K562 (cell line): Measurements from ENCODE around the gene BAIAP2. TPM values are rescaled to one million over a fixed set of nuclear protein-coding genes. Genes with fewer than 3 reads are reported as not detected.

Source experiments
- ARID1B ChIP-seq: fragments of 450-650 bp; IDR thresholded peaks from 2 replicates; pipeline ENCODE4 v1.6.1; 2016; ENCODE audit warnings: antibody characterized with exemption, mild to moderate bottlenecking, inconsistent platforms
- ATF6 ChIP-seq: sonication (generic); formaldehyde crosslinking; IDR thresholded peaks from 2 replicates; pipeline ENCODE4 v1.4.0; 2020; ENCODE audit warnings: mild to moderate bottlenecking, missing genetic modification reagents
- BRD4 ChIP-seq: fragments of 200-600 bp; sonication (generic); IDR thresholded peaks from 2 replicates; pipeline ENCODE4 v1.6.1; 2017; ENCODE audit warnings: inconsistent platforms
- E2F3 ChIP-seq: fragments of 250-450 bp; sonication (Bioruptor Pico); IDR thresholded peaks from 2 replicates; pipeline ENCODE4 v1.4.0; 2020; ENCODE audit warnings: mild to moderate bottlenecking
- EP300 ChIP-seq: IDR thresholded peaks from 2 replicates; pipeline ENCODE4 v1.6.1; 2012; ENCODE audit warnings: low read length, improper control_type of control experiment
- FOS ChIP-seq: IDR thresholded peaks from 3 replicates; pipeline ENCODE4 v1.6.1; 2011; ENCODE audit not compliant: insufficient read length; ENCODE audit errors: extremely low read depth
- KDM4B ChIP-seq, 2 experiments: fragments of 450-650 bp in 1 of 2; sonication (generic) in 1 of 2; IDR thresholded peaks; 2 replicates each; pipeline ENCODE4 v1.6.1; 2016 to 2017; ENCODE audit warnings: borderline replicate concordance in 2 of 2, antibody characterized with exemption in 1 of 2, low read depth in 1 of 2, mild to moderate bottlenecking in 1 of 2
- NCOA4 ChIP-seq: fragments of 450-650 bp; IDR thresholded peaks from 2 replicates; pipeline ENCODE4 v1.6.1; 2018; ENCODE audit warnings: mild to moderate bottlenecking; ENCODE audit not compliant: partially characterized antibody
- NFIC ChIP-seq: fragments of 450-650 bp; IDR thresholded peaks from 2 replicates; pipeline ENCODE4 v1.6.1; 2017; ENCODE audit warnings: mild to moderate bottlenecking, inconsistent platforms
- PCBP1 ChIP-seq: fragments of 200-400 bp; formaldehyde crosslinking; IDR thresholded peaks from 2 replicates; pipeline ENCODE4 v1.6.1; 2018; ENCODE audit warnings: mild to moderate bottlenecking, low read depth, low read length; ENCODE audit not compliant: poor library complexity, severe bottlenecking
- POLR2H ChIP-seq: IDR thresholded peaks from 2 replicates; pipeline ENCODE4 v1.6.1; 2016; ENCODE audit warnings: missing genetic modification characterization, low read depth, mild to moderate bottlenecking, control low read depth, missing compliant biosample characterization, moderate library complexity
- RBM25 ChIP-seq: fragments of 200-400 bp; formaldehyde crosslinking; IDR thresholded peaks from 2 replicates; pipeline ENCODE4 v1.6.1; 2018; ENCODE audit warnings: low read length, low read depth, moderate library complexity; ENCODE audit not compliant: severe bottlenecking
- TCF3 ChIP-seq: sonication (generic); formaldehyde crosslinking; IDR thresholded peaks from 2 replicates; pipeline ENCODE4 v1.4.0; 2020; ENCODE audit warnings: mild to moderate bottlenecking, missing genetic modification reagents
- TEAD2 ChIP-seq: fragments of 450-650 bp; IDR thresholded peaks from 2 replicates; pipeline ENCODE4 v1.6.1; 2016; ENCODE audit warnings: missing genetic modification characterization, control low read depth, missing compliant biosample characterization
- YBX1 ChIP-seq: fragments of 450-650 bp; IDR thresholded peaks from 2 replicates; pipeline ENCODE4 v1.7.1; 2016; ENCODE audit warnings: mild to moderate bottlenecking
- ZBTB11 ChIP-seq, 3 experiments: fragments of 200-800 bp in 1 of 3; fragments of 250-450 bp in 1 of 3; fragments of 450-650 bp in 1 of 3; sonication (Bioruptor Pico) in 1 of 3; sonication (Bioruptor generic) in 1 of 3; formaldehyde crosslinking in 1 of 3; IDR thresholded peaks; 2 replicates each; pipeline versions ENCODE4 v1.6.1 to v1.8.0; 2016 to 2022; ENCODE audit warnings: mild to moderate bottlenecking in 2 of 3, missing genetic modification characterization in 2 of 3, missing compliant biosample characterization in 1 of 3, moderate library complexity in 1 of 3
- ZNF24 ChIP-seq: fragments of 450-650 bp; IDR thresholded peaks from 2 replicates; pipeline ENCODE4 v1.6.1; 2016
- ZNF384 ChIP-seq: IDR thresholded peaks from 2 replicates; pipeline ENCODE4 v1.6.1; 2012; ENCODE audit warnings: low read depth, low read length, improper control_type of control experiment
- ZNF431 ChIP-seq: sonication (generic); formaldehyde crosslinking; IDR thresholded peaks from 2 replicates; pipeline ENCODE4 v1.8.0; 2022; ENCODE audit warnings: mild to moderate bottlenecking, missing genetic modification reagents
- ZNF609 ChIP-seq: sonication (generic); formaldehyde crosslinking; IDR thresholded peaks from 2 replicates; pipeline ENCODE4 v1.8.1; 2023; ENCODE audit warnings: missing genetic modification reagents, mild to moderate bottlenecking, borderline replicate concordance
- polyA plus RNA-seq, 8 experiments: library from polyadenylated mRNA; depleted of rRNA in 4 of 8; stranded (reverse) in 5 of 8; unstranded in 3 of 8; fragments of >200 nt; fragmentation: Nextera tagmentation in 2 of 8; fragmentation: Illumina TruSeq in 1 of 8; extraction: Ambion mirVana in 2 of 8; extraction: Trizol in 1 of 8; gene quantifications; 2 replicates each; pipeline versions ENCODE4 v1.2.1 to v1.2.3, GENCODE V29; 2011 to 2014; ENCODE audit warnings: inconsistent platforms in 1 of 8, missing spikeins in 1 of 8
- total RNA-seq, 7 experiments: library from RNA; depleted of rRNA in 6 of 7; stranded (reverse); fragments of >200 nt in 6 of 7; fragmentation: Illumina TruSeq in 2 of 7; extraction: Trizol in 2 of 7; gene quantifications; 2 replicates each; pipeline versions ENCODE4 v1.2.1 to v1.2.3, GENCODE V29; 2011 to 2021; ENCODE audit warnings: low replicate concordance in 1 of 7

Gene BAIAP2
- total and polyA plus RNA-seq, 9 of the 15 experiments (the other 6 are each of a cell fraction or from before 2014, with no cell fraction given): 2.3 to 51.6 (median 18.4) TPM

GRCh38 chr17:81011951-81012350 is 23.0 kb upstream of the BAIAP2 start (continued):
- TF ChIP-seq ZBTB11 (CRISPR knock-in tag; IDR thresholded peaks at IDR 0.05) (0 out of 6 replicates have a peak, but pooled peaks of 1 of the 3 experiments have one; percentile 19), FOS (no peak), TEAD2 (0 out of 2 replicates have a peak, but pooled peaks have one; percentile 39), ZNF24 (no peak), ZNF431 (CRISPR knock-in tag) (no peak), YBX1 (no peak), E2F3 (CRISPR knock-in tag) (no peak), NFIC (peak; percentile 73; the same call in 1 of the 2 replicates), ZNF609 (no peak), EP300 (no peak), RBM25 (no peak), KDM4B (IDR thresholded peaks at IDR 0.05; ENCODE audit: borderline replicate concordance in 2 of 2, low read depth in 1 of 2) (no peak), ATF6 (no peak), BRD4 (no peak), NCOA4 (no peak), POLR2H (tag) (no peak), PCBP1 (no peak), TCF3 (CRISPR knock-in tag) (no peak), ZNF384 (no peak), ARID1B (peak; percentile 28; the same call in 1 of the 2 replicates)
